Stimulated activated CD4-positive, alpha-beta T cell treated with anti-CD3 and anti-CD28 coated beads, Interleukin-2, amount 100 ng/mL, for 48 hours (primary cell): ENCODE data around the gene GRHL3.

Source experiments
- DNase-seq, 2 donors: peaks; one replicate each; pipeline ENCODE4 v3.0.0-alpha.2; 2020

The GRHL3 gene

DNA sequence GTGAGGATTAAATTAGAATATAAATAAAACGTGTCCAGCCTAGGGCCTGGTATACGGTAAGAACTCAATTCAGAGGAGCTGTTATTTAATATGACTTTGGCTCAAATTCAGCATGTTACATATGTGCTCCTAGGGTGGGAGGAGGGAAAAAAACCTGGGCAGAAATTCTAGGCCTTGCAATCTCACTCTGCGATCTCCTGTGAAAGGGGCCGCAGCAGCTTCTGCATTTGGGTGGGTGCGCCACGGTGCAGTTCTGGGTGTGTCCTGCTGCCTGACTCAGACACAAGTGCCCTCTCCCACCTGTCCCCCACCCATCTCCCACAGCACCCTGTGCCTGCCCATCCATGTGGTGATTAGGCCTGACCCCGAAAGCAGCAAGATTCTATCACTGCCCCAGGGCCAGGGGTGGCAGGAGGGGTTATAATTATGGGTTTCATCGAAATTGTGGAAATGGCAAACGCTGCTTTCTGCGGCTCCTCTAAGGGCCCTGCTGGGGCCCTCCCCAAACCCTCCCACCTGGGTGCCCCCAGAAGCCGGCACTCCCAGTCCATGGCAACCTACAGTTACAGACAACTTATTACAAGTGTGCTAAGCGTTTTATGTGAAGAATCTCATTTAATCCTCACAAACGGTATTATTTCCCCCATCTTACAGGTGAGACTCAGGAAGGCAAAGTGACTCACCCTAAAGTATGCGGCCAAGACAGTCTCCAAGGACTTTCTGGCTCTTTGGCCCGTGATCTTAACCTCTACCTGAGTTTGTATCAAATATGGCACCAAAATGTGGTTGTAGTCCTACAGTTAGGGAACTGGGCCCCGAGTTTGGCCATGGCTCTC, 25.5 kb upstream of the GRHL3 start:
- DNase-seq: no peak

DNA sequence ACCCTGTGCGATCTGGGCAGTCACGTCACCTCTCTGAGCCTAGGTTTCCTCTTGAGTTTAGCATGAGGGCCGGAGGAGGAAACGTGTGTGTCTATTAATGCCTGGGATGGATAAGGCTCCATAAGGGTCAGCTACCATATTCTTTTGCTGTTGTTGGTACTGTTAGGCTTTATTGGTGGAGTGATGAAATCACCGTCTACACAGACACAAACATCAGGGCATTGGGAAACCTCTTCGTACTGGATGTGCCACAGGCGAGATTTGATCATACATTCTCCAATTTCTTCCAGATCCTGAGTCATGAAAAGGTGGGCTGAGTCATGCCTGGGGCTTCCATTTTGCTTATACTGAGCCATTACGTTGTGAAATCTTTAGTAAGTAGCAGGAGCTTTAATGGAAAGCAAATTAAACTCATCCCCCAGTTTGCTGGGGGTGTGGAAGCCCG, 24.9 kb upstream of the GRHL3 start:
- no peak for DNase-seq

DNA sequence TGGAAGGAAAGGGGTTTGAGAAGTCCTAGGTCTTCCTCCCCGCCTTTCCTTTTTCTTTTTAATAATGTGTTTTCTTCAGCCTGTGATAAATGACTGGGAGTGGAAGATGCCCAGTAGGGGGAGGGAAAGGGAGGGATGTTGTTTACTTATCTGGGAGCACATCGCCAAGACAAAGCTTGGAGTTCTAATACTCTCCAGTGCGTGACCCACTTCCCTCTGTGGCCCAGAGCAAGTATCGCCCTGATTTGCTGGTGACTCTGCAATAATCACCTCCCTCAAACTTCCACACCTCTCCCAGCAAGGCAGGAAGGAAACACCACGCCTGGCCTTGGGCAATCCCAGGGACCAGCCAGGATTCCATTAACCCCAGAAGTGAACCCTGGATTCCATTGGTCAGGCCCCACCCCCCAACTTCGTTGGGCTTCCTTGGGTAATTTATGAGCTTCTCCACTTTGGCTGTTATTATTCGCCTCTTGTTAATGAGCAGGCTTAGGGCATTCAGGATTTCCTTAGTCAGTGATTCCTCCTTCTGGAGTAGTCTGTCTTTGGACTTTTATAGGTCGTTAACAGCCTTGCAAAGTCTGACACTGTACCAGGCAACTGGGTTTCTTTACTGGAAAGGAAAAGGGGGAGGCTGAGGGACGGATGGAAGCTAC, 24.3 kb upstream of the GRHL3 start:
- no peak for DNase-seq

DNA sequence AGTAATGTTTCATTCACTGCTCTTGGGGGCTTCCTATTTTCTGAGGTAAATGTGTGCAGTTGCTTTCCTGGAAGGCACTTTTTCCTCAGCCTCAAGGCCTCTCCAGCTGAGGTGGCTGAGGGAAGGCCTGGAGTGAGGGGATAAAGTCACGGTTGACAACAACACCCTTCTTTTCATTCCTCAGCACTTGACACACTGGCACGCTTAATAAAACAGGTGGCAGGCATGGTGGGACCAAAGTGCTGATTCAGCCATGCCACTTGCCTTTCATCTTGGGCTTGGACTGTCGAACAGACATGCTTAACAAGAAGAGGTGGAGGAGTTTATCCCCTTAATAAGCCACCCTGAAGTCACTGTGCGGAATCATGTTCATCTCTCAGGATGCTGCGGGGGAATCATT, 23.6 kb upstream of the GRHL3 start:
- DNase-seq: no peak

DNA sequence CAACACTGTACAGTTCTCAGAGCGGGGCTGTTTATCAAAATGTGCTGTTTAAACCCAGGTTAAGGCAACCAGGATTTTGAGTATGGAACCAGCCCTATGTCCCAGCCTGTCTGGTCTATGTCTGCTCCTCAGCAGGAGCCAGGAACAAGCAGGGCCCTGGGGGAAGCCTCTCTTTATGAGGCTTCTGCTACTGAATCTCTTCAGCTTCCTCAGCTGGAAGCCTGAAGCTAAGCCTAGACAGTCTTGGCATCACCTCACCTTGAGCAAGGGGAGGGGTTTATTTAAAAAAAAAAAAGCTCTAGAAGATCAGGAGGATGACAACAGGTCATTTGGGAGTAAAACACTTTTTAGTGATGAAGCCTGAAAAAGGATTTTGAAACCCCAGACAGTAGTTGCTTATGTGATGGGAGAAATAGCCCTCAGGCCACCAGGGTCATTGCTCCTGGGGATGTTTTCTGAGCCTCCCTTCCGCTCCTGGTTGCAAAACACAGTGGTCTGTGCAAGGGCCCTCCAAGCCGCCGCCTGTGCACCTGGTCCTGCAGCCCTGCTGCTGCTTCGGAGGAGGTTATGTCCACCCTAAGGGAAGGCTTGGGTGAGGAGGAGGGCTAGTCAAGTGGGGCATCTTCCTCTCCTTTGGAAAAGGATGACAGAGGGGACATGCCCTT, 21.8 kb upstream of the GRHL3 start:
- no peak for DNase-seq

DNA sequence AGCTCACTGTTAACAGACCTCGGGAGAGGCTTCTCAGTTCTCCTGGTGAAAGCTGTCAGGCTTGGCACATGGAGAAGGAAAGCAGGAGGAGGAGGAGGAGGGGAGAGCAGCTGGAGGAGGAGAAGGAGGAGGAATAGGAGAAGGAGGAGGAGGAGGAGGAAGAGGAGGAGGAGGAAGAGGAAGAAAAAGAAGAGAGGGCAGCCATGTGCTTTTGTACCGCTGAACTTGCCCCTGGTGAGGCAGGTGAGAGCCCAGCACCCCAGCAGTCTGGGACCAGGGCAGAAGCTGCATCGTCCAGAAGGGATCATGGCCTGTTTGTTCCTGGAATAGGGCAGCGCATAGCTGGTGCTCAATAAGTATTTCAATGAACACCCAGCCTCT, 21.3 kb upstream of the GRHL3 start:
- no peak for DNase-seq

DNA sequence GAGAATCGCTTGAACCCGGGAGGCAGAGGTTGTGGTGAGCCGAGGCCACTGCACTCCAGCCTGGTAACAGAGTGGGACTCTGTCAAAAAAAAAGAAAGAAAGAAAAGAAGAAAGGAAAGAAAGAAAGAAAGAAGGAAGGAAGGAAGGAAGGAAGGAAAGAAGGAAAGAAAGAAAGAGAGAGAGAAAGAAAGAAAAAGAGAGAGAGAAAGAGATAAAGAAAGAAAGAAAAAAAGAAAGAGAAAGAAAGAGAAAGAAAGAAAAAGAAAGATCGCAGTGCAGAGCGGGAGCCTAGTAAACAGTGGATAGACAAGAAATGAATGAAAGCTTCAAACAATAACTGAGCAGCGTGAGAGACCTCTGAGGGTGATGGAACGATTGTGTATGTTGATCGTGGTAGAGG, 20.6 kb upstream of the GRHL3 start:
- no peak for DNase-seq

DNA sequence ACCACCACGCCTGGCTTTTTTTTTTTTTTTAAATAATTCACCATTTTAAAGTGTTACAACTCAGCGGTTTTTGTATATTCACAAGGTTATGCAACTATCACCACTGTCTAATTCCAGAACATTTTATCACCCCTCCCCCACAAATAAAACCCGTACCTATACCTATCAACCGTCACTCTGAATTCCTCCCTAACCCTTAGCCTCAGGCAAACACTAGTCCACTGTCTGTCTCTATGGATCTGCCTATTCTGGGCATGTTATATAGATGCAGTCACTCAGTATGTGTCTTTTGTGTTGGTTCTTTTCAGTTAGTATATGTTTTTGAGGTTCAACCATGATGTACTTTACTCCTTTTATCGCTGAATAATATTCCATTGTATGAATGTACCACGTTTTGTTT, 19.3 kb upstream of the GRHL3 start:
- DNase-seq: no peak

DNA sequence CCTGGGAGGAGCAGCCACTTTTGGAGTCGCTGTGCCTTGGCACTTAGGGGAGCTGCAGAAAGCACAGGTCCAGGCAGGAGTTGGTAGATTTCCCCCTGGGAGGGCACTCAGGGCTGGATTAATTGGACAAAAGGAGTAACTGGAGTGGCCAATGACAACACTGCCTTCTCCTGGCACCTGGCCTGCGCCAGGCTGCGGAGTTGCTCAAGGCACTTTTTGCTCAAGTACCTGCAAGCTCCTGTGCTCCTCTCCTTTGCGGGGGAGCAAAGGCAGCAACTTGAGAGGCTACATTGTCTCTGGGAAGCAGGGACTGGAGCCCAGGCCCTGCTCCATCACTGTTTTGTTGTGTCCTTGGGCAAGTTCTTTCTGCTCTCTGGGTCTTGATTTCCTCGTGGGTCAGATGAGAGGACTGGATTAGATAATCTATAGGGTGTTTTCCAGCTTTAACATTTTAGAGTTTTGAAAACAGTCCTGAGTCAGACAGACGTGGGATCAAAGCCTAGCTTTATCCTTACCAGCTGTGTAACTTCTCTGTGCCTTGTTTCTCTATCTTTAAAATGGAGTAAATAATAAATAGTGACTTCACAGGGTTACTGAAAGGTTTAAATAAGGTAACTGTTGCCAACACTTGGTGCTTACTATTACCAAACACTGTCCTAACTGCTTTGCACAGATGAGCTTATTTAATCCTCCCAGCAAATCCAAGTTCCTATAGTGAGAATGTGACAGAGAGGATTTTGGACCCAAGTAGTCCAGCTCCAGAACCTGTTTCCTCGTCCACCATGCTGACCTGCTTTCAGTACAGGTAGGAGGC, 18.0 kb upstream of the GRHL3 start:
- DNase-seq: no peak

DNA sequence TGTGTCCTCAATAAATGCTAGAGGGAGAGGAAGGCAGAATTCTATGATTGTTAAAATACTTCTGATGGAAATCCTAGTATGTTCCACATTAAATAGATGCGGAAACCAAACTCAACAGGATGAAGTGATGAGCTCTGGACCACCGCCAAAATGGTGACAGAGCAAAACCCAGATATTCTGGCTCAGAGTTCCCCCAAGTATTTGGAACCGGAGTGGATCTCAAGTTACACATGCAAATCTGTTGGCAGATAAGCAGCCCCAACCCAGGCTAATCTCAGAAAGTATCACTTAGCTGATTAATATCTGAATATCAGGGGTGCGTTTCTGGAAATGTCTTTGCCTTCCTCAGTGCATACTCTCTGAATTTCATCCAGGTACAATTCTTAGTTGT, 17.4 kb upstream of the GRHL3 start:
- DNase-seq: no peak

DNA sequence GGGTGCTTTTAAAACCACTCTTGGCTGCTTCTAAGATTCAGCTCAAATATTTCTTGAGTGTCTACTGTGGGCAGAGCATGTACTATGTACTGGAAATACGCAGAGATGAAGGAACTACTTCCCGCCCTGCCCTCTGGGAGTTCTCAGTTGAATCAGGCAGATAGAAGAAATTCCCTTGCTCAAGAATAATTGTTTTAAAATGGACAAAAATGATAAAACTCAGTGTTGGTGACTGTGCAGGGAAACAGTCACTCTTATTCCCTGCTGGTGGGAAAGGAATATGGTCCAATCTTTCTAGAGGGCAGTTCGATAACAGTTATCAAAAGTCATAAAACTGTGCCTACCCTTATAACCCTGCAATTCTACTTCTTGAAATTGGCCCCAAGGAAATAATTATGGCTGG, 16.9 kb upstream of the GRHL3 start:
- DNase-seq: no peak

DNA sequence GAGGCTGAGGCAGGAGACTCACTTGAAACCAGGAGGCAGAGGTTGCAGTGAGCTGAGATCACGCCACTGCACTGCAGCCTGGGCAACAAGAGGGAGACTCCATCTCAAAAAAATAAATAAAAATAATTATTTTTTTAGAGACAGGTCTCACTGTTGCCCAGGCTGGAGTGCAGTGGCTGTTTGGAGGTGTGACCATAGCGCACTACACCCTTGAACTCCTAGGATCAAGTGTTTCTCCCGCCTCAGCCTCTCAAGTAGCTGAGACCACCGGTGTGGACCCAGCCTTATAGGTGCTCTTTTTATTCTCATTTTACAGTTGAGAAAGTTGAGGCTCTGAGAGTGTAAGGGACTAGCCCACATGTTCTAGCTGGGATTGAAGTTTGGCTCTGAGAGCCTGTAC, 15.6 kb upstream of the GRHL3 start:
- DNase-seq: no peak

DNA sequence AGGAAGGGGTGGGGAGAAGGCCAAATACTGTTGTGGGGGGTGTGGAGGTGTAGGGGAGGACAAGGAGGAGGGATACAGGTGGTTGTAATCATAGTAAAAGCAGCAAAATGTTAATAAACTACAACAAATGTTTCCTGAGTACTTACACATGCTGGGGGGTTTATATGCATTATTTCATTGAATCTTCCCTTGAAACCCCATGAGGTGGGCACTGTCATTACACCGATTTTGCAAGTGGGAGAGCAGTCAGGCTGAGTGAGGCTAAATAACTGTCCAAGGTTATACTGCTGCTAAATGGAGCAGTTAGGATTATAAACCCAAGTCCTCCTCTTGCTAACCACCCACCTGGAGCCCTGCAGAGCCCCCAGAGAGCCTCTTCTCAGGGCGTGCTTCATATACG, 14.4 kb upstream of the GRHL3 start:
- DNase-seq: no peak

DNA sequence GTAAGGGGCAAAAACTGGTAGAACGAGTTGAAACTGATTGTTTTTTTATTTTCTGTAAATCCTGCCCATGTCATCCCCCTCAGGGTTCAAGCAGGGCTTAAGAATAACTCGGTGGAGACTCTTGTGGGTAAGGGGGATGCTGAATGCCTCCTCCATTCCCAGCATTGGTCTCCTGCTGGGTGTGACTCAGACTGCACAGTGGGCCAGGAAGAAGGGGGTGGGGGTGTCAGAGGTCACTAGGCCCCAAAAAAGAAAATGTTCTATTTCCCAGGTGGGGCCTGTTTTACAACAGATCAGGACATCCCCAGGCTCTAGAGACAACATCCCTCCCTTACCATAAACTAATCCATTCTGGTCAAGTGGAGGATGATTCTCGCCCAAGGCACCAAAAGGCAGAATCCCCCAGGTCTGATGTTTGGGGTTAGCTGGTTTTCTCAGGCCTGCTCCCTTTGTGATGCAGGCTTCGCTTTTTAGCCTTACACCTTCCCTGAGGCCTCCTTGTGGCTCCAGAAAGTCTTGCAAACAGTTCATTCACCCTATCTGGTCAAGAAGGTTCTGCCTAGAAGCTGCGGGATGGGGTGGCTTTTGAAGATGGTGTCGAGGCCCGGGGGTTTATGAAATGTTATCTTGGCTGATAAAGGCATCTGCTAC, 10.7 kb upstream of the GRHL3 start:
- no peak for DNase-seq

DNA sequence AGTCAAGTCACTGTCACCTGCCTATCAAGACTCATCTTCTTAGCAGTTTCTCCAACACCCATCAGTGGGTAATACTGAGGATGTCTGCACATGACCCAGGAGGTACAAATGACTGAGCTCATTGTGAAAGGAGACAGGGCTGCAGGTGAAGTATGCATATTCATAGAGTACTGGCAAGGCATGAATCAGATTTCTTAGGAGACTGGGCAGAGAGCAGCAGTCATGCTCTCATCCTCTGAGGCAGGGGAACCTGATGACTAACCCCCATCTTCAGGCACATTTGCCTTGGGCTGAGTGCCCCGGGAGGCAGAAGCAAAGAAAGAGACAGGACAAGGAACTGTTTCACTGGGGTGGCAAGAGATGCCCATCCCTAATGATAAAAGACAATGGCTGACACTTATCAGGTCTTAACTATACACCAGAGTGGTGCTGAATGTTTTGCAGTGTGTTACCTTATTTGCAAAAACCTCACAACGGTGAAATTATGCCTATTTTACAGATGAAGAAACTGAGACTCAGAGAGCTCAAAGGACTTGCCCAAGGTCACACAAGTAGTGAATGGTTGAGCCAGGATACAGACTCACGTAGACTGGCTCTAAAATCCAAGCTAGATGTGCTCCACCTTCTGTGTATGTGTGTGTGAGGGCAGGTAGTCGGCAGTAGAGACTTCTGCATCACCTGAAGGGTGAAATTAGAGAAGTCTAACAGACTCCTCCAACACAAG, 9.2 kb upstream of the GRHL3 start:
- DNase-seq: no peak

DNA sequence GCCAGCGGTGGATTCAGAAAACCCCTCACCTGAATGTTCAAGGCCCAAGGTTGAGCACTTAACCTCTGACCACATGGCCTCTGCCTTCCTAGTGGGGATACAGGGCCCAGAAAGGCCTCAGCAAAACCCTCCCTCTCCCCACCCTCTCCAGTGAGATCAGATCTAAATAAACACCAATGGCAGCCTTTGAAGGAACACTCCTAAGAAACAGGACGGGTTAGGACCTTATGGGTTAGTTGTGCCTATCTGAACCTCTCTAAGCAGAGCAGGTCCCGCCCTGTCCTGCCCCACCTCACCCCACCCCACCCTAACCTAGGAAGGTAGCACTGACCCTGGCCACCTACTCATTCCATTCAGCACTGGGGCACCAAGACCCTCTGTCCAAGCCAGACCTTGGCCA, 7.9 kb upstream of the GRHL3 start:
- no peak for DNase-seq

DNA sequence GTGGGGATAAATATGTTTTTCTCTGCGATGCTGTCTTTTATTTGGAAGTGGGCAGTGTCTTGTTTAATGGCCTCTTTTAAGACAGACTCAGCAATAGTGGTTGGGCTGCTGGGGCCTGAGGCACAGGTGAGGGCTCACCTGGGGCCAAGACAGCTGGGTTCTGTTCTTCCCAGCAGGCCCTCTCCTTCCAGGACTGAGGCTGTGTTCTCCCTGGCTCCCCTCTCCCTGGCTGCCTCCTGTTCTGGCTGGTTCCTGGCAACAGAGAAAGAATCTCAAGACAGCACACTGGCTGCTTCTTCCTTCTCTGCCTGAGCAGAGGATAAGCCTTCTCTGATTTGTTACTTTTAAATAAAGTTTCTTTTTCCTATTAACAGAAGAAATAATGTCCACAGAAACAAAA, 7.4 kb upstream of the GRHL3 start:
- DNase-seq: no peak

DNA sequence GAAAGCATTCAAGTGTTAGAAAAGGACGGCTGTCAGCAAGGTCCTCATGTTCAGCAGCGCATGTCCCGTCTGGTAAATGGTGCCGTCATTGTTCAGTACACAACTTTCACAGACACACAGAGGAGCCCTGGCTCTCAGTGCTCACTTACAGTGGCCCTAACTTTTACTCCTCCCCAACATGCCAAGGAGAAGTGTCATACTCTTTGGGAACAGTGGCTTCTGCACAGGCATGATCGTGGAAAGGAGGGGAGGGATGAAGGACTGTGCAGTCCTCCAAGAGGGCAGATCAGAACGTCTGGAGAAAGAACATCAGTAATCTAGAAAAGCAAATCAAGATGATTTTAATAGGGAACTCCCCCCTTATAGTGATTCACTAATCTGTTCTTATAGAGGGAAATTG, 3.8 kb upstream of the GRHL3 start:
- DNase-seq: no peak

DNA sequence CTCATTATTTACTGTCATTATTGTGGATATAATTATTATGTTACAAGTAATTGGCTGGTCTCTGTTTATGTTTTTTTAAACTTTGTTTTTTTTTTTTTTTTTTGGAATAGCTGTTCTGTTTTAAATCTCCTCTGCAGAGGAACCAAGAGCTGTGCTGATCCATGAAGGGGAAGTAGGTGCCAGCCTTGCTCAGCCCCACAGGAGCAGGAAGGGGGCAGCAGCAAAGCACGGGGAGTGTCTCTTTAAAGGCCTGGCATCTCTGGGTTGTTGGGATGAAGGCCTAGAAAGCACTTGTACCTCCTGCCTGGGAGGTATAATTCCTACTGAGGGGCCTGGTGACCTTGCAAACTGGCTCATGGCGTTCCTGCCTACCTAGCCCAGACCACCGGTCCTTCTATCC, 2.5 kb upstream of the GRHL3 start:
- no peak for DNase-seq

DNA sequence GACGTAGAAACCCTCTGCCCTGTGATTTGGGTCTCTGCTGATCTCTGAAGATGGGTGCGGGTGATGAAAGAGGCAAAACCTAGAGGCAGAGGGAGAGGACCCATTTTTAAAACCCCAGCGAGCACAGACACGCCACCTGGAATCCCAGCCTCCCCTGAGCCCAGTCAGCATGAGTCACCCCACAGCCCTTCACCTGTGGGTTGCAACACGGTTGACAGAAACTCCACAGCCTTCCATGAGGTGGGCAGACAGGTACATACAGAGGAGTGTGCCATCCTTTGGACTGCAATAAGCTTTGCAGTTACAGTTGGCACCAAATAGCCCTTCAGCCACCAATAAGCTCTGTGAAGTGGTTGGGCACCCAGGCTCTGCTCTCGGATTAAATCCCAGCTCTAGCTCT, 2.1 kb upstream of the GRHL3 start:
- no peak for DNase-seq

DNA sequence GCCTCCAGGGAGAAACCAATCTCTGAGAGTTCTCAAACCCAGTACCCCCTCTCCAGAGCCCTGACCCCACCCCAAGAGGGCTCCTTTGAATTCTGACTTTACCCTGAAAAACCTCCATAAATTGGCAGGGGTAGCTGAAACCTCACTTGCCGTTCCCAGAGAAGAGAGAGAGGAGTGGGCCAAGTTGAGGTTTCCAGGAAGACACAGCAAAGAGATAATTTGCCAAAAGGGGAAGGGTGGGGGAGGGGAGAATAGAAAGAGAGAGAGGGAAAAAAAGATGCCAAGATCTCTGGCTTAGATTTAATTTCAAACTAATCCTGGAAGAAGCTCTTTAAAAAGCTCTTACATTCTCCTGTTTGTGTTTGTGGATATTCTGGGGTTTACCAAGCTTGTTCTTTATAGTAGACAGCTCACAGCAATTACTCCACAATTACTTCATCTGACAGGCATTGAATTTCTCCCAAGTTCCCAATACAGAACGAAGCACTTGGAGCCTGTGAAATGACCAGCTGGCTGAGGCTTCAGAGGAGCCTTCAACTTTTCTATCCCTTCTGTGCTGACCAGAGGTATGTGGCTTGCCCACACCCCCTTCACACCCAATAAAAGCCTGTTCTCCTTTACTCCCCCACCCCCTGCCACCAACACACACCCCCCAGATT, 1.1 kb upstream of the GRHL3 start:
- DNase-seq: no peak
